GM19438 (cell line): Measurements from ENCODE around the gene SOWAHA.
"Not testable (repeated sequence)": the region's sequence is repeated elsewhere in the genome, so short reads cannot be mapped to it uniquely, and the experiment has no call there.

ENCODE experiments used
- ATAC-seq: cut with Tn5 transposase; IDR thresholded peaks from one replicate; pipeline ENCODE4 v1.9.1; 2021; ENCODE audit warnings: low read depth; ENCODE audit not compliant: unreplicated experiment

The SOWAHA gene

GRCh38 chr5:132841305-132841704, 28.2 kb downstream of the SOWAHA start:
- no peak for ATAC-seq

- ATAC-seq: no peak
These were observed 35.2 kb downstream of the SOWAHA start for GRCh38 chr5:132848270-132848669.

DNA sequence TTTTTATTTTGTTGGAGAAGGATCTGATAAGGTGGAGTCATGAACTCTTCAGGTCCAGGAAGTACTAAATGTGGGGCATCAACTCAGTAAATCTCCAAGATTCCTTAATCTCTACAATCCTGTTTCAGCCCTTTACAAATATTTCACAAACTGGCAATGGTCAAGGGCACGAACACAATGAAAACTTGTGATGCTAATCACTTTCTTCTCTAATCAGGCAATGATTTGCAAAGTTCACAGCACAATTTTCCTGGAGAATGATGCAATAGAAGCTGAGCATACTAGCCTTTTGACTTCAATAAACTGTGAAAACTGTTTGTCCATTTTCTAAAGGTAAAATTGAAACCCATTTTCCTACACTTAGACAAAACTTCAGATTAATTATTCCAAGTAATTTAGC, 36.2 kb downstream of the SOWAHA start:
- no peak for ATAC-seq

DNA sequence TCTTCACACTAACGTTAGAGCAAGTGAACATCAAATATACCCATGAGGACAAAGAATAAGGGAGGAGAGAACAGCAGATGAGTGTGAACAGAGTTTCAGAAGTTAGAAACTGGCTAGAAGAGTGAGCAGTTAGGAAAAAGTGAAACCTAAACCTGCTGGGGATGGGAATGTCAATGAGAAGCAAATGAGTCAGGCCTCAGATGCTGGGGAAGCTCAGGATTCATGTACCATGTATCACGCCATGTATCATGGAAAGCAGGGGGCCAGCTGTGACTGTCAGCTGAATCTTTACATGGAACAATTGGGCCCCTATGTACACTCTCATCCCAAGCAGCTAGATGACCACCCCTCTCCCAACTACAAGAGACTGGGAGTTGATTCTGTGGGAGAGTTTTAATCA, 37.0 kb downstream of the SOWAHA start:
- ATAC-seq: no peak

DNA sequence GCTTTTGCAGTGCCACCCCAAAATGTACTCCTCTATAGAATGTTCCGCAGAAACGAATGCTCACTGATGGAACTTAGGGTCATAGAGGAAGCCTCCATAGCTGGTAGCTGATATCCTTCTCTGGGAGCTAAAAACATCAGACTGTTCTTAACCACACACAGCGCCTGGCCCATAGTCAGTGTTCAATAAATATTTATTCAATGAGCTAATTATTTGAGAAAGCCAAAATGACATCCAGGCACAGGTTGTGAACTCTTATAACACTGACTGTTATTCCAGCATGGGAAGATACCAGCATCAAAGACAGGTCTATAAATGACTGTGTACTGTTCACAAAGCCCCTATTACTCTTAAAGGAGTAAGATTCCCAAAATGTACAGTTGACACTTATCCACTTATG, 40.2 kb downstream of the SOWAHA start:
- no peak for ATAC-seq

GRCh38 chr5:132853790-132854189, 40.7 kb downstream of the SOWAHA start:
- no peak for ATAC-seq

DNA sequence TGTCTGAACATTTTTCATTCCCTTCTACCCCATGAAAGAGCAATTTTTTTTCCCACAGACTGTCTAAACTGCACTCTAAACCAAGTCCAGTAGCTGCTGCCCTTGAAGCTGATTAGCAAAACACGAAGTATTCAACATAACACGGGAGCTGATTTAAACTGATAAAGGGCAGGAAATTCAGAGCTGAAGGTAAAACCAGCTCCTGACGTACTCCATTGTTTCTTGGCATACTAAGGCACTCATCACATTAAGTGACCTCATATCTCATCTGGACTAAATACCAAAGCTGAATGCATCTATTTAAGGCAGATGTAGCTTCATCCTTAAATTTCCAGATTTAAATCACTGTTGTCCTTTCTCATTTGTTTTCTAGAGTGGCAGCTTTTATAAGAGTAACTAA, 41.2 kb downstream of the SOWAHA start:
- ATAC-seq: no peak

DNA sequence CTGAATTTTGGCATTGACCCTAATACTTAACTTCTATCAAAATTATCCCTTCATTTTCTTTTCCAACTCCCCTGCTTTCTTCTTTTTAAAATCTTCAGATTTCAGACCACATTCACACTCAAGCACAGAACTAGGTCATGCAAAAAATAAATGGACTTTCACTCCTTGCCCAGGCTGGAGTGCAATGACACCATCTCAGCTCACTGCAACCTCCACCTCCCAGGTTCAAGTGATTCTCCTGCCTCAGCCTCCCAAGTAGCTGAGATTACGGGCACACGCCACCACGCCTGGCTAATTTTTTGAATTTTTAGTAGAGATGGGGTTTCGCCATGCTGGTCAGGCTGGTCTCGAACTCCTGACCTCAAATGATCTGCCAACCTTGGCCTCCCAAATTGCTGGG, 41.9 kb downstream of the SOWAHA start:
- ATAC-seq: not testable (repeated sequence)

GRCh38 chr5:132856011-132856410, 42.9 kb downstream of the SOWAHA start:
- no peak for ATAC-seq

DNA sequence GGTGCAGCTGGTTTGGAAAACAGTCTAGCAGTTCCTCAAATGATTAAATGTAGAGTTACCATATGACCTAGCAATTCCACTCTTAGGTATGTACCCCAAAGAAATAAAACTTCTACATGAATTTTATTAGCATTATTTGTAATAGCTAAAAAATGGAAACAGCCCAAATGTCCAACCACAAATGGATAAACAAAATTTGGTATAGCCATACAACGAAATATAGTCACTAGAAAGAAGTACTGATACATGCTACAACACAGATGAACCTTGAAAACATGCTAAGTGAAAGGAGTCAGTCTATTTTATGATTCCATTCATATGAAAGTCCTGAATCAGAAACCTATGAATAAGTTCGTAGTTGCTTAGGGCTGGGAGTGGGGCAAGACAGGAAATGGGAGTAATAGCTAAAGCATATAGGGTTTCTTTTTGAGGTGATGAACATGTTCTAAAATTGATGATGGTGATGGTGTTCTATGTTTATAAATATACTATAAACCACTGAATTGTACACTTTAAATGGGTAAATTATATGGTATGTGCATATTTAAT, 46.9 kb downstream of the SOWAHA start:
- no peak for ATAC-seq

DNA sequence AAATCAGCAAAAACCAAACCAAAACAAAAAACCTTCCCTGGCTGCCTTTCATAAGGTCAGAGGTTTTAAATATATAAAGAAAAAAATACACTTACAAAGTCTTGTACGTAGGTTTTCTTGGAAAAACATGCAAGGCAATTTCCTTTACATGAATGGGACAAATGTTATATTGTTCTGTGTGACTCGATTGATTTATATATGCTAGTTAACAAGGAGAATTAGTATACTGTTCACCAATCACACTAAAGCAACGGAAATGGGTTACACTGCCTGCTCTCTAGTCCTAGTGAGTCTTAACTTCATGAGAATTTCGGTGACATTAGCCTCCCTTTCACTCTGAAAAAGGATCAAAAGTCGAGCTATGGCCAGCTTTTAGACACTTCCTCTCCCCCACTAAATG, 47.6 kb downstream of the SOWAHA start:
- ATAC-seq: no peak

DNA sequence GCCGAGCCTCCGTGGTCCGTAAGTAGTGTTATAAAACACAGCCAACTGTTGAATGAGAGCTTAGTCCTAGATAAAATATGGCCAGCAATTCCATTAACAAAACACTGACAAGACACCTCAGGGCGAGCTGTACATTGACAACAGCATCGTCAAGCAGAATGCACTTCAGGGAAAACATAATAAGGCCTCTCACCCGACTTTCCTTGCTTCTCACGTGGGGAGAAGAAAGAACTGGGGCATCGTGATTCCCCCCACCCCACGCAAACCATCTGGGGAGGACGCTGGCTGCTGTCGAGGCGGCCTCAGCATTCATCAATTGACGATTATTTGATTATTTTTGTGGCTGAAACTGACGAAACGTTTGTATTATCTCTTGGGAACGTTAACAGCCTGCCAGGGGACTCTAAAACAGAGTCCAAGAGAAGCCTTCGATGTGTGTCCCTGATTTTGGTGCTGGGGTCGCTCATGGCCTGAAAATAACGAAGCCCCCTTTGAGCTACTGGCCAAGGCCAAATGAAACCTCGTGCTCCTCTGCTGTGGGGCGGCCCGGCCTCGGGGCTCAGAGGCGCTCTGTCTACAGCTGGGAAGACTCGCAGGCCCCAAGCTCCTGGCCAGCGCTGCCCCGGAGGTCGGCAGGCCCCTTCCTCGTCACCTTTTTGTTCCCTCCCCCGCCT, 52.7 kb downstream of the SOWAHA start:
- ATAC-seq: peak; percentile 14
